H9 (cell line): ENCODE results near the gene EPB41L4B. TPM values are rescaled to one million over a fixed set of nuclear protein-coding genes. Genes with fewer than 3 reads are reported as not detected.

Source experiments
- DNase-seq: peaks from one replicate; pipeline ENCODE4 v3.0.0-alpha.2; 2017
- H2AFZ ChIP-seq: one replicate; pipeline ENCODE4 v1.6.1; 2013; ENCODE audit warnings: mild to moderate bottlenecking, low read length, control low read depth, moderate library complexity
- H2AK5ac ChIP-seq: 2 replicates; pipeline ENCODE4 v1.6.1; 2013; ENCODE audit warnings: low read length, control low read depth, mixed read lengths; ENCODE audit not compliant: insufficient read length
- H2BK120ac ChIP-seq: one replicate; pipeline ENCODE4 v1.6.1; 2013; ENCODE audit warnings: low read depth, mild to moderate bottlenecking, low read length, control low read depth, inconsistent platforms; ENCODE audit not compliant: poor library complexity, severe bottlenecking
- H2BK12ac ChIP-seq: 2 replicates; pipeline ENCODE4 v1.6.1; 2013; ENCODE audit warnings: low read length, control low read depth, mixed read lengths, low read depth; ENCODE audit not compliant: insufficient read length
- H2BK15ac ChIP-seq: 2 replicates; pipeline ENCODE4 v1.6.1; 2013; ENCODE audit warnings: low read depth, low read length, control low read depth
- H2BK20ac ChIP-seq: one replicate; pipeline ENCODE4 v1.6.1; 2013; ENCODE audit warnings: low read depth, mild to moderate bottlenecking, low read length, control low read depth, inconsistent platforms; ENCODE audit not compliant: poor library complexity, severe bottlenecking
- H2BK5ac ChIP-seq: 2 replicates; pipeline ENCODE4 v1.6.1; 2013; ENCODE audit warnings: low read length, control low read depth, mixed read lengths; ENCODE audit not compliant: insufficient read length
- H3K14ac ChIP-seq: 2 replicates; pipeline ENCODE4 v1.6.1; 2013; ENCODE audit warnings: low read length, control low read depth; ENCODE audit not compliant: insufficient read depth
- H3K18ac ChIP-seq: 2 replicates; pipeline ENCODE4 v1.6.1; 2013; ENCODE audit warnings: low read depth, mild to moderate bottlenecking, mixed read lengths, low read length, control low read depth; ENCODE audit not compliant: insufficient read length
- H3K23ac ChIP-seq: 2 replicates; pipeline ENCODE4 v1.6.1; 2013; ENCODE audit warnings: low read length, control low read depth, mixed read lengths, low read depth; ENCODE audit not compliant: insufficient read length
- H3K23me2 ChIP-seq: 2 replicates; pipeline ENCODE4 v1.6.1; 2013; ENCODE audit warnings: low read depth, mild to moderate bottlenecking, mixed read lengths, low read length, control low read depth; ENCODE audit not compliant: insufficient read length, poor library complexity, severe bottlenecking
- H3K27ac ChIP-seq: 2 replicates; pipeline ENCODE4 v1.5.1; 2013; ENCODE audit warnings: low read length, control low read depth, mixed read lengths, low read depth; ENCODE audit not compliant: insufficient read length
- H3K27me3 ChIP-seq: 2 replicates; pipeline ENCODE4 v1.6.1; 2013; ENCODE audit warnings: low read length, control low read depth, inconsistent platforms; ENCODE audit not compliant: insufficient read depth
- H3K4ac ChIP-seq: 2 replicates; pipeline ENCODE4 v1.6.1; 2013; ENCODE audit warnings: low read depth, mild to moderate bottlenecking, control low read depth, inconsistent platforms, low read length, moderate library complexity
- H3K4me1 ChIP-seq: 2 replicates; pipeline ENCODE4 v1.6.1; 2013; ENCODE audit warnings: low read length, control low read depth, inconsistent platforms; ENCODE audit not compliant: insufficient read depth
- H3K4me2 ChIP-seq: 2 replicates; pipeline ENCODE4 v1.6.1; 2013; ENCODE audit warnings: low read length, control low read depth, mixed read lengths; ENCODE audit not compliant: insufficient read length, insufficient read depth
- H3K56ac ChIP-seq: 2 replicates; pipeline ENCODE4 v1.6.1; 2013; ENCODE audit warnings: low read depth, mild to moderate bottlenecking, mixed read lengths, low read length, control low read depth; ENCODE audit not compliant: insufficient read length
- H3K79me1 ChIP-seq: 2 replicates; pipeline ENCODE4 v1.6.1; 2013; ENCODE audit warnings: low read depth, mild to moderate bottlenecking, moderate library complexity, low read length, control low read depth, inconsistent platforms; ENCODE audit not compliant: insufficient read depth, poor library complexity, severe bottlenecking
- H3K79me2 ChIP-seq: 2 replicates; pipeline ENCODE4 v1.6.1; 2013; ENCODE audit warnings: low read length, control low read depth, inconsistent platforms; ENCODE audit not compliant: insufficient read depth
- H3K9ac ChIP-seq: 2 replicates; pipeline ENCODE4 v1.6.1; 2013; ENCODE audit warnings: low read length, control low read depth, mixed read lengths; ENCODE audit not compliant: insufficient read length; ENCODE audit errors: extremely low read depth
- H3K9me3 ChIP-seq: one replicate; pipeline ENCODE4 v1.6.1; 2013; ENCODE audit warnings: low read depth, low read length, inconsistent platforms; ENCODE audit not compliant: control insufficient read depth
- H3T11ph ChIP-seq: one replicate; pipeline ENCODE4 v1.6.1; 2013; ENCODE audit warnings: mild to moderate bottlenecking, low read length, control low read depth, inconsistent platforms
- H4K20me1 ChIP-seq: one replicate; pipeline ENCODE4 v1.6.1; 2013; ENCODE audit not compliant: control insufficient read depth, insufficient read length, insufficient read depth
- H4K5ac ChIP-seq: 2 replicates; pipeline ENCODE4 v1.6.1; 2013; ENCODE audit warnings: low read depth, mild to moderate bottlenecking, mixed read lengths, low read length, control low read depth; ENCODE audit not compliant: insufficient read length
- H4K8ac ChIP-seq: replicated peaks from 2 replicates; pipeline ENCODE4 v1.6.1; 2013; ENCODE audit warnings: low read length, control low read depth, mixed read lengths, low read depth; ENCODE audit not compliant: insufficient read length
- H4K91ac ChIP-seq: 2 replicates; pipeline ENCODE4 v1.6.1; 2013; ENCODE audit warnings: low read depth, mild to moderate bottlenecking, moderate library complexity, mixed read lengths, low read length, control low read depth; ENCODE audit not compliant: insufficient read length
- H3K27ac Mint-ChIP-seq, 3 experiments: 2 replicates in 2 of 3; 3 replicates in 1 of 3; pipeline ENCODE4 v1.8.0; 2020 to 2021; ENCODE audit warnings: mixed read lengths in 3 of 3, mild to moderate bottlenecking in 1 of 3, moderate library complexity in 1 of 3
- H3K27me3 Mint-ChIP-seq: 2 replicates; pipeline ENCODE4 v1.8.0; 2021; ENCODE audit warnings: low read depth, mild to moderate bottlenecking, moderate library complexity, mixed read lengths
- H3K36me3 Mint-ChIP-seq, 3 experiments: 2 replicates in 2 of 3; 3 replicates in 1 of 3; pipeline ENCODE4 v1.8.0; 2020 to 2021; ENCODE audit warnings: low read depth in 3 of 3, mixed read lengths in 3 of 3; ENCODE audit not compliant: insufficient read depth in 1 of 3
- H3K4me1 Mint-ChIP-seq, 2 experiments: 2 replicates each; pipeline ENCODE4 v1.8.0; 2020; ENCODE audit warnings: mixed read lengths in 2 of 2
- H3K4me3 Mint-ChIP-seq, 2 experiments: 2 replicates in 1 of 2; 3 replicates in 1 of 2; pipeline ENCODE4 v1.8.0; 2020 to 2021; ENCODE audit warnings: mild to moderate bottlenecking in 2 of 2, mixed read lengths in 2 of 2, moderate library complexity in 1 of 2
- H3K9me3 Mint-ChIP-seq, 2 experiments: 2 replicates in 1 of 2; 3 replicates in 1 of 2; pipeline ENCODE4 v1.8.0; 2020; ENCODE audit warnings: mild to moderate bottlenecking in 2 of 2, mixed read lengths in 2 of 2, moderate library complexity in 1 of 2
- CTCF ChIP-seq: fragments of 200-600 bp; sonication (generic); conservative IDR thresholded peaks from 3 replicates; pipeline ENCODE4 v1.8.0; 2021; ENCODE audit warnings: antibody characterized with exemption, mild to moderate bottlenecking
- WGBS: extraction: QIAGEN DNeasy Blood & Tissue Kit; methylation state at CpG from one replicate; pipeline ENCODE4 v1.1.7; 2013; ENCODE audit warnings: missing lambda C conversion rate, low lambda C conversion rate, mixed read lengths; ENCODE audit not compliant: insufficient read length; ENCODE audit errors: extremely low coverage; 5-methylcytosine and 5-hydroxymethylcytosine counted together
- total RNA-seq: library from RNA; stranded (reverse); gene quantifications from 2 replicates; pipeline ENCODE4 v1.2.1, GENCODE V29; 2021

The EPB41L4B gene
- total RNA-seq, 1 experiment from 2014 or later = 18.9 TPM

GRCh38 chr9:109139851-109140250 lies 181.0 kb downstream of the EPB41L4B start:
- Mint-ChIP-seq H3K9me3 (no peaks in the 10 kb centered on the region; a peak in 1 of 5 replicates), H3K4me3 (no peak overlapping the region), H3K27me3 (no peaks in the 10 kb centered on the region), H3K4me1 (peaks cover 7 to 13% of the 10 kb centered on the region in 2 experiments), H3K36me3 (no peaks in the 10 kb centered on the region), H3K27ac (no peak overlapping the region; a peak in 1 of 7 replicates)
- Histone ChIP-seq H2BK20ac (no peak overlapping the region), H3K4me1 (no peaks in the 10 kb centered on the region), H4K5ac (no peak overlapping the region), H3K4me2 (no peak overlapping the region), H3K23ac (no peak overlapping the region), H2BK15ac (no peak overlapping the region), H2BK12ac (no peak overlapping the region), H3K4ac (no peak overlapping the region), H2BK120ac (no peak overlapping the region), H3K56ac (no peak overlapping the region), H3K9ac (no peak overlapping the region), H3K27me3 (no peaks in the 10 kb centered on the region), H3K18ac (no peak overlapping the region), H3K14ac (no peak overlapping the region), H3T11ph (no peak overlapping the region), H2AK5ac (no peak overlapping the region), H4K8ac (no peak overlapping the region), H3K79me1 (no peaks in the 10 kb centered on the region), H4K91ac (no peak overlapping the region), H3K79me2 (no peaks in the 10 kb centered on the region), H3K27ac (no peak overlapping the region), H2AFZ (no peak overlapping the region), H3K9me3 (no peaks in the 10 kb centered on the region), H2BK5ac (no peak overlapping the region), H3K23me2 (no peaks in the 10 kb centered on the region), H4K20me1 (no peaks in the 10 kb centered on the region)
- WGBS = no CpG with 5 or more reads among the region's 1 CpG
- no peak for TF ChIP-seq CTCF
- DNase-seq = no peak
